Endodermal cell (in vitro differentiated cells): ENCODE results near the gene ZNF593OS. TPM values are rescaled to one million over a fixed set of nuclear protein-coding genes. Genes with fewer than 3 reads are reported as not detected.

Source experiments
- DNase-seq: peaks from one replicate; pipeline ENCODE4 v3.0.0-alpha.2; 2017
- H3K27ac ChIP-seq: 2 replicates; pipeline ENCODE4 v1.5.1; 2013; ENCODE audit warnings: mild to moderate bottlenecking, low read depth, low read length, moderate library complexity
- H3K27me3 ChIP-seq: 2 replicates; pipeline ENCODE4 v1.6.1; 2013; ENCODE audit warnings: mild to moderate bottlenecking, low read length, moderate library complexity; ENCODE audit not compliant: insufficient read depth, control insufficient read depth, poor library complexity, severe bottlenecking
- H3K36me3 ChIP-seq: 2 replicates; pipeline ENCODE4 v1.7.0; 2013; ENCODE audit warnings: mild to moderate bottlenecking, low read length, moderate library complexity; ENCODE audit not compliant: control insufficient read depth, insufficient read depth
- H3K4me1 ChIP-seq: one replicate; pipeline ENCODE4 v1.7.0; 2013; ENCODE audit warnings: low read length; ENCODE audit not compliant: control insufficient read depth, insufficient read depth
- H3K4me3 ChIP-seq: 2 replicates; pipeline ENCODE4 v1.5.1; 2013; ENCODE audit warnings: mild to moderate bottlenecking, low read length, moderate library complexity
- H3K9ac ChIP-seq: 2 replicates; pipeline ENCODE4 v1.6.1; 2013; ENCODE audit warnings: mild to moderate bottlenecking, low read length, moderate library complexity; ENCODE audit not compliant: poor library complexity, severe bottlenecking; ENCODE audit errors: extremely low read depth
- H3K9me3 ChIP-seq: 2 replicates; pipeline ENCODE4 v1.6.1; 2013; ENCODE audit warnings: mild to moderate bottlenecking, low read length, moderate library complexity; ENCODE audit not compliant: control insufficient read depth
- H3K27ac Mint-ChIP-seq: 2 replicates; pipeline ENCODE4 v1.8.0; 2020; ENCODE audit warnings: mixed read lengths
- H3K27me3 Mint-ChIP-seq: 2 replicates; pipeline ENCODE4 v1.8.0; 2021; ENCODE audit warnings: mild to moderate bottlenecking, mixed read lengths; ENCODE audit not compliant: insufficient read depth
- H3K36me3 Mint-ChIP-seq: 2 replicates; pipeline ENCODE4 v1.8.0; 2020; ENCODE audit warnings: low read depth, mixed read lengths
- H3K4me1 Mint-ChIP-seq: 2 replicates; pipeline ENCODE4 v1.8.0; 2020; ENCODE audit warnings: mixed read lengths
- H3K4me3 Mint-ChIP-seq: 2 replicates; pipeline ENCODE4 v1.8.0; 2020; ENCODE audit warnings: mild to moderate bottlenecking, moderate library complexity, mixed read lengths
- H3K9me3 Mint-ChIP-seq: 2 replicates; pipeline ENCODE4 v1.8.0; 2020; ENCODE audit warnings: mild to moderate bottlenecking, mixed read lengths
- WGBS, 2 experiments: methylation state at CpG; one replicate each; pipeline versions ENCODE4 v1.1.5 to v1.1.7; 2013; ENCODE audit warnings: missing lambda C conversion rate in 2 of 2, mixed read lengths in 1 of 2; ENCODE audit not compliant: insufficient coverage in 1 of 2, insufficient read length in 1 of 2; 5-methylcytosine and 5-hydroxymethylcytosine counted together
- total RNA-seq, 2 donors: library from RNA; stranded (reverse); fragmentation: NEBNext Ultra II Directional in 1 of 2; extraction: Animal tissue kit (Norgen Biotek cat#: 25700) in 1 of 2; gene quantifications; 2 replicates in 1 of 2; 3 replicates in 1 of 2; pipeline ENCODE4 v1.2.1, GENCODE V29; 2021
- TF ChIP-seq, protein P1 (sequence below): fragments of 200-600 bp; sonication (generic); conservative IDR thresholded peaks from 2 replicates; pipeline ENCODE4 v1.5.0; 2021; ENCODE audit warnings: antibody characterized with exemption, mild to moderate bottlenecking

The ZNF593OS gene
- total RNA-seq, 2 donors from 2014 or later = not detected

DNA sequence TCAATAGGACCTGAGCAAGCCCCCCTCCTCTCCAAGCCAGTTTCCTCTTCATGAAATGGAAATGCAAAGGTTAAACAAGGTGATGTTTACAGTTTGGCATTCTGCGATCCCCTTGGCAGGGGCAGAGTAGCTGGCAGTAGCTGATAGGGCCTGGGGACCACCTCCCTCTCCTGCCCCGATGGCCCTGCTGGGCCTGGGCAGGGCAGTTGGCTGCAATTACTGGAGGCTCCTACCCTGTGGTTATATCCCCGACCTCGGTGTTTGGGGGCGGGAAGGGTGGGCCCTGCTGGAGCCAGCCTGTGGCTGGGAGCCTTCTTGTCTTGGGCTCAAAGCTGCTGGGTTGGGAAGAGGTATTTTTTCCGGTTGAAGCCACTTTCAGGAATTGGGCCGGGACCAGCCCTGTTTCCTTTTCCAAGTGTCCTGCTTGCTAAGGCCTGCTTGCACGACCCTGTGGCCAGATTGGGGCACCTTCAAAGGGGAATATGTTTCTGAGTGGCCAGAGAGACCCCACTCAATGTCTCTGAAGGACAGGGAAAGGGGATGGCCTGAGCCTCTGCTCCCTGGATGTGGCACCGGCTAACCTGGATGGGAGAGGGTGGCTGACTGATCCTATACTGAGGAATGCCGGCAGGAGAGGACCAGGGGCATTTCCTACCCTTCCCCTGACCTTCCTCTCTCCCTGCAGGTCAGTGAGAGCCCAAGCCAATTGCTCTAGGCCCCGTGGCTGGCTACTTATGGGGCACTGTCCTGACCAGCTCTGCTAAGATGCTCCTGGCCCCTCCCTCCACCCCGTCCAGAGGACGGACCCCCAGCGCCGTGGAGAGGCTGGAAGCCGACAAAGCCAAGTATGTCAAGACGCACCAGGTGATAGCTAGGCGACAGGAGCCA is 10.9 kb downstream of the ZNF593OS start:
- Histone ChIP-seq H3K9ac (no peak overlapping the region), H3K27ac (no peak overlapping the region), H3K27me3 (peaks cover 54% of the 10 kb centered on the region), H3K9me3 (no peaks in the 10 kb centered on the region), H3K4me1 (peaks cover 4% of the 10 kb centered on the region), H3K36me3 (no peaks in the 10 kb centered on the region), H3K4me3 (no peak overlapping the region)
- Mint-ChIP-seq H3K27ac (no peak overlapping the region), H3K9me3 (no peaks in the 10 kb centered on the region), H3K4me1 (peaks cover 50% of the 10 kb centered on the region), H3K36me3 (no peaks in the 10 kb centered on the region), H3K4me3 (peak overlapping the region; percentile 47), H3K27me3 (peaks cover 69% of the 10 kb centered on the region)
- 56 to 62% methylated on average over 9 to 18 of the region's 18 CpGs for WGBS, 2 experiments
- TF ChIP-seq, protein P1, sequence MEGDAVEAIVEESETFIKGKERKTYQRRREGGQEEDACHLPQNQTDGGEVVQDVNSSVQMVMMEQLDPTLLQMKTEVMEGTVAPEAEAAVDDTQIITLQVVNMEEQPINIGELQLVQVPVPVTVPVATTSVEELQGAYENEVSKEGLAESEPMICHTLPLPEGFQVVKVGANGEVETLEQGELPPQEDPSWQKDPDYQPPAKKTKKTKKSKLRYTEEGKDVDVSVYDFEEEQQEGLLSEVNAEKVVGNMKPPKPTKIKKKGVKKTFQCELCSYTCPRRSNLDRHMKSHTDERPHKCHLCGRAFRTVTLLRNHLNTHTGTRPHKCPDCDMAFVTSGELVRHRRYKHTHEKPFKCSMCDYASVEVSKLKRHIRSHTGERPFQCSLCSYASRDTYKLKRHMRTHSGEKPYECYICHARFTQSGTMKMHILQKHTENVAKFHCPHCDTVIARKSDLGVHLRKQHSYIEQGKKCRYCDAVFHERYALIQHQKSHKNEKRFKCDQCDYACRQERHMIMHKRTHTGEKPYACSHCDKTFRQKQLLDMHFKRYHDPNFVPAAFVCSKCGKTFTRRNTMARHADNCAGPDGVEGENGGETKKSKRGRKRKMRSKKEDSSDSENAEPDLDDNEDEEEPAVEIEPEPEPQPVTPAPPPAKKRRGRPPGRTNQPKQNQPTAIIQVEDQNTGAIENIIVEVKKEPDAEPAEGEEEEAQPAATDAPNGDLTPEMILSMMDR = no peak
- DNase-seq = no peak

DNA sequence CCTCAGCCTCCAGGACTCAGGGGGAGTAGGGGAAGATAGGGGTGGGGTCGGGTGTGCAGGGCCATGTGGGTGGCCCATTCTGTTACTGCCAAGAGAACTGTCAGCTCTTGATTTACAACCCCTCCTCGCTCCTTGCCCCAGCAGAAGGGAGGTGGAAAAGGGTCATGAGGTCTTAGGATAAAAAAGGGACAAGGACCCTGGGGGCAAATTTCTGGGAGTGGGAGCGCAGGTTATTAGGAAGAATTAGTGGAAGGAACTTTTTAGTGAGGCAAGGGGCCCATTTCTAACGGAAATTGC is 11.9 kb downstream of the ZNF593OS start:
- H3K36me3 Mint-ChIP-seq = no peaks in the 10 kb centered on the region
- H3K4me3 ChIP-seq = no peak overlapping the region
- no peaks in the 10 kb centered on the region for H3K36me3 ChIP-seq
- H3K4me1 Mint-ChIP-seq = peaks cover 50% of the 10 kb centered on the region
- no peak overlapping the region for H3K27ac Mint-ChIP-seq
- 30 to 85% methylated on average over 2 to 4 of the region's 4 CpGs for WGBS, 2 experiments
- no peaks in the 10 kb centered on the region for H3K9me3 ChIP-seq
- H3K4me3 Mint-ChIP-seq = no peak overlapping the region
- H3K27me3 Mint-ChIP-seq = peaks cover 75% of the 10 kb centered on the region
- H3K9ac ChIP-seq = no peak overlapping the region
- H3K27me3 ChIP-seq = peaks cover 62% of the 10 kb centered on the region
- DNase-seq = no peak
- TF ChIP-seq, protein P1 = no peak
- H3K9me3 Mint-ChIP-seq = no peaks in the 10 kb centered on the region
- H3K27ac ChIP-seq = no peak overlapping the region
- H3K4me1 ChIP-seq = peaks cover 9% of the 10 kb centered on the region

DNA sequence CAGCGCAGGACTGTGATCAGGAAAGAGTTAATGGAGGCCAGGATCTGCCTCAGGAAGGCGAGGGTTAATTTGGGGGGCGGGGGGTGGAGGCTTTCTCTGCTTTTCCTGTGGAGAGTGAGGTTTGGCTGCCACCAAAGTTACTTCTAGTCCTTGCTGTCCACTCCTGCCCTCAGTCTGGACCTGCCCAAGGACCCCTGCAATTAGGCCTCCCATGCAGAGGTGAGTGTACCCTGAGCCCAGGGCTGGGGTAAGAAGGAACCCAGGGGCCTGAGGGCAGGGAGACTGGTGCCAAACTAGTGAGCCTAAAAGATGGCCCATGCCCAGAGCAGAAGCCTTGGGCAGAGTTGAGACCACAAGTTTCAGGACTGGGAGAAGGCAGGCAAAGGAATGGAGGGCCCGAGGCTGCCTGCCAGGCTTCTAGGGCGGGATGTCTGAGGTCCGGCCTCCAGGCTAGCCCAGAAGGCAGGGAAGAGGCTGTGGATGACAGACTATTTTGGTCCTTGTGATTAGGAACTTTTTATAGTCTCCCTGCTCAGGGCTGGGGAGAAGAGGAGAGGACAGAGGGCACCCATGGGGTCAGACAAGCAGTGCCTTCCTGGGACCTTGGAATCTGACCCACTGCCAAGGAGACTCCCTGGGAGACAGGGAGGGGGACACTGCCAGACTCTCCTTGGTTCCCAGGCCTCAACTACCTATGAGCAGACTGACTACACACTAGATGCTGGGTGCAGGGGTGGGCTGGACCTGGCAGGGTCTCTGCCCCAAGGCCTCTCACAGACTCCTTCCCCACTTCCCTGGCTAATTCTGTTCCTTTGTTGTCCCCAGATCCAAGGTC is 12.5 kb downstream of the ZNF593OS start, which contains the start of gene FAM110D:
Gene FAM110D, plus strand, starts transcription at position 172 of the 835 bp plus-strand sequence. CDS start 2,213 bp downstream, outside the sequence.
- Mint-ChIP-seq H3K27ac (no peak within 1 kb of the TSS), H3K9me3 (no peaks in the 10 kb centered on the region), H3K27me3 (peaks cover 77% of the 10 kb centered on the region), H3K4me3 (peak within 1 kb of the TSS; percentile 41), H3K36me3 (no peaks in the 10 kb centered on the region), H3K4me1 (peaks cover 48% of the 10 kb centered on the region)
- Histone ChIP-seq H3K9me3 (no peaks in the 10 kb centered on the region), H3K9ac (no peak within 1 kb of the TSS), H3K4me3 (peak within 1 kb of the TSS; percentile 26), H3K36me3 (no peaks in the 10 kb centered on the region), H3K27me3 (peaks cover 62% of the 10 kb centered on the region), H3K27ac (no peak within 1 kb of the TSS), H3K4me1 (peaks cover 9% of the 10 kb centered on the region)
- peak; percentile 72 for DNase-seq
- 46 to 67% methylated on average over 1 to 6 of the region's 6 CpGs for WGBS, 2 experiments
- TF ChIP-seq, protein P1 = no peak
